ENCODE measurements around the gene BCOR.

The BCOR gene

GRCh38 chrX:40098264-40099054 lies 701 bp upstream of the BCOR start:
- DNase-seq (ENCODE audit: low spot score): no peak

DNA sequence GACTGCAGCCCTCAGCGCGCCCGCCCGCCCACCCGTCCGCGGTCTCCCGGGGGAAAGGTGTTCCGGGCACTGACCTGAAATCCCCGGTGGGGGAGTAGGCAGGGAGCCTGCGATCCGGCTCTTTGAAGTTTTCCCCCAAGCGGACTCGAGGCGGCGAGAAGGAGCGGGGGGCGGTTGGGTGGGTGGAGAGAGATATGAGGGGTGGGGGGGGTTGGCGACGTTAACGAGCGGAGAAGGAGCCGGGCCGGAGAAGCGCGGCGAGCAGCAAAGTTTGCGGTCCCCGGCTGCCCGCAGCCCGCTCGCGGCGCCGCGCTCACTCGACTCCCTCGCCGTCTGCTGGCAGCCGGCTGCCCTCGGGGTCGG lies 636 bp downstream of the BCOR start:
- peak; percentile 67 for DNase-seq (ENCODE audit: low spot score)

DNA sequence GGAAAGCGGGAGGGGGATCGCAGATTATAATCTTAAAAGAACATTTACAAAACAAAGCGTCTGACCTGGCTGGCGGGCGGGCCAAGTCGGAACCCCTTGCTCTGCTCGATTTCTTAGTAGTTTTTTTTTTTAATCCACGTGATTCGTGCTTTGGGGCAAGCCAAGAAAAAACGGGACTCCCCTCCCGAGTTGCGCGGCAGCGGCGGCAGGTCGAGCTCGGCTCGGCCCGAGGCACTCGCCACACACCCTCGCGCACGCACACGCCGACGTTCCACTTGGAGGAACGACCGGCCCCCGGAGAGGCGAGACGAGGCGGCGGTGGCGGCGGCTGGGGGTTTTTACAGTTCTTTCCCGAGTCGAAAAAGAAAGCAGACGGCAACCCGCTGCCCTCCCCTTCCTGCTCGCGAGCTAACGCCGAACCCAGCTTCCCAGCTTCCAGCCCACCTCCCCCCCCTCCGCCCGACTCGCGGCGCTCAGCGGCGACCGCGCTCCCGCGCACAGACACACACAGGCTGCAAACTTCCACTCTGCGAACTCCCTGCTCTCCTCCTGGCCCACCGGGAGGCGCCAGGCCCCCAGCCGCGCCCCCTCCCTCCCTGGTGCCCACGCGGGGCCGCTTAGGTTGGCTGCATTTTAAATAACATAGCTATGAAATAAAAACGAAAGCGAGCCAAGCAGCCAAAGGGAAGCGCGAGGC lies 1.2 kb downstream of the BCOR start:
- DNase-seq (ENCODE audit: low spot score): peak; percentile 69

DNA sequence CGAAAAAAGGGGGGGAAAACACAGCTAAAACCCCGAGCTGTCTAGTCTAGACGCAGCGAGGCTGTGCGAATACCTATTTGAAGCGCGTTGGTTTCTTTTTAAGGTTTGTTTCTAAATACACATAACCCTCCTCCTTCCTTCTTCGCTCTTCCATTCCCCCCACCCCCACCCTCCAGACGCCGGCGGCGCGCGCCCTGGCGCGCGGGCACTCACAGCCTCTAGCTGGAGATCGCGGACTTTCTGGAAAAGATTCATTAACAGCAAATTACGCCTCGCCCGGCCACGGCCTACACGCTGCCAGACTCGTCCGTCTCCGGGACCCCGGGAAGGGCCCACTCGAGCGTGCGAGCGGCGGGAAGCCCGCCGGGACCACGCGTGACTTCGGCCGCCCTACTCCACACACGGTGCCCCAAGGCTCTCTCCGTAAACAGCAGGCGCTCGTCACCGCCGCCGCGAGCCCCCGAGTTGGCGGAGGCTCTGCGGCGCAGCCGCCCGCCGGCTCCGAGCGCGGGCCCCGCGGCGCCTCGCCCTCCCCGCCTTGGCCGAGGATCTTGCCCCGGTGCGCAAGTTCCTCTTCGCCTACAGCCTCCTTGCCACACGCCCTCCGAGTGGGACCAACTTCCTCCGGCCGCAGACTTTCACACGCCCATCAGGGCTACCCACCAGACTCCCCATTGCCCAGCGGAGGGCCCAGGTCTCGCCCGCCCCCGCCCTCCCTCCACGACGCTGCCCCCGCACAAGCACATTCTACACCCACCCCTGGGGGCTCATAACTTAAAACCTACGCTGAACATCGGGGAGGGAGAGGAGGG lies 2.0 kb downstream of the BCOR start:
- no peak for DNase-seq (ENCODE audit: low spot score)

- no peak for DNase-seq (ENCODE audit: low spot score)
Measured at GRCh38 chrX:40094900-40095582, 2.7 kb downstream of the BCOR start.

DNA sequence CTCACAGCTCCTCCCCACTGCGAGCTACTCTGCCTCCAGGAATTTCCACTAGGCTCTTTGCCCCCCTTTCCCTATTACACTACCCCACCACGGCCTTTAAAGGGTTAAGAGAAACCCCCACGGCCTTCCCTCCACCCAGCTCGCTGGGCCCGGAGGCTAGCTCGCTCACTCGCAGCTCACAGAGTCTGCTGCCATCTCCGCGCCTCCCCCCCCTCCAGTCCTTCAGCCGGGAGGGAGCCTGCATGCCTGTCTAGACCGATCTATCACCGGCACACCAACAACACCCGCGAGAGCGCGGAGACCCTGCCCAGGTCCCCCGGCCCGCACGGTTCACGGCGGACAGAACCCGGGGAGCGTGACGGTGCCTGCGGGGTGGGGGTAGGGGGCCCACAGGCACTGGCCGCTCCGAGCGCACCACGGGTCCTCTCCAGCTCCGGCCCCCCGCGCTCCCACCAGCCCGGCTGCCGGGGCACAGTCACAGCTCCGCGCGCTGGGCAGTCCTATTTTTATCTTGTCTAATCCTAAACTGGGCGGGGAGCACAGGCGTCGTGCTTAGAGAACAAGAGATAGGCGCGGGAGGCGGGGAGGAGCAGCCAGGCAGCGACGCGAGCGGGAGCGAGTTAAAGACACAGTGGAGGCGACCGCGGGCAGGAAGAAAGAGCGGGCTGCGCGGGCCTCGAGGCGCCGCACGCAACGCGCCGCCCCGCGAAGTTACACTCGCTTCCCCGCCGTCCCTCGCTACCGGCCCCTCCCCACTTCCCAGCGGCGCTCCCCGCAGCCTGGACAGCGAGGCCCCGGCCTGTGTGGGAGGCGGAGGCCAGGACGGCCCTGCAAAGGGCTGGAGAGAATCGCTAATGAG lies 3.5 kb downstream of the BCOR start:
- no peak for DNase-seq (ENCODE audit: low spot score)

- DNase-seq (ENCODE audit: low spot score): no peak
Measured at GRCh38 chrX:40093586-40093985, 4.2 kb downstream of the BCOR start.

- no peak for DNase-seq (ENCODE audit: low spot score)
Measured at GRCh38 chrX:40092808-40093435, 4.8 kb downstream of the BCOR start.

DNA sequence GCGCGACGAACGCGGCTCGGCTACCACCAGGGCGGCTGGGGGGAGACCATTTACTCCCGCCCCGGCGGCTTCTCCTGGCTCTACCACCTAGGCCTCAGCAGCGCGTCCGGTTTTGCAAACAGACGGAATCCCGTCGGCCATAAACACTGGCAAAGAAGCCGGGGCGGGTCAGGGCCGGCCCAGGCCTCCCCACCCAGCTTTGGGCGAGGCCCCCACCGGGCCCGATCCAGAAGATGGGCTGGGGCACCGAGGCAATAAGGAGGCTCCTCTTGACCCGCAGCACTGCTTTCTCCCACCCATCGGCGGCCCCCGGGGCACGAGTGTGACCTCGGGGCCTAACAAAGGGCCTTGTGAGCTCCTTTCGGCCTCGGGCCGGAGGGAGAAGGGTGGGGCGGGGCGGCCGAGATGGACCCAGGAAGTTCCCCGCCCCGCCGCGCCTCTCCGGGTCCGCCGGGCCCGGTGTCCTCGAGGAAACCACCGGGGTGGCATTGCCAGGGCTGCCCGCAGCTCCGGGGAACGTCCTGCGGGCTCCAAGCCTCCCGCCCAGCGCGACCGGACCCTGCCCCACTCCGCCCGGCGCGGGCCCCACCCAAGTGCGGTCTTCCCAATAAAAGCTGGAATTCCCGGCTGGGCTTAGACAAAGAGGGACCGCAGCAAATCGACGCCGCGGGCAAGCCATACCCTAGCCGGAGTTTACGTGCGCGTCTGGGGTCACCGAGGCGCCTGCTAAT lies 5.9 kb downstream of the BCOR start:
- DNase-seq (ENCODE audit: low spot score): no peak

- no peak for DNase-seq (ENCODE audit: low spot score)
Measured at GRCh38 chrX:40090961-40091360, 6.8 kb downstream of the BCOR start.

DNA sequence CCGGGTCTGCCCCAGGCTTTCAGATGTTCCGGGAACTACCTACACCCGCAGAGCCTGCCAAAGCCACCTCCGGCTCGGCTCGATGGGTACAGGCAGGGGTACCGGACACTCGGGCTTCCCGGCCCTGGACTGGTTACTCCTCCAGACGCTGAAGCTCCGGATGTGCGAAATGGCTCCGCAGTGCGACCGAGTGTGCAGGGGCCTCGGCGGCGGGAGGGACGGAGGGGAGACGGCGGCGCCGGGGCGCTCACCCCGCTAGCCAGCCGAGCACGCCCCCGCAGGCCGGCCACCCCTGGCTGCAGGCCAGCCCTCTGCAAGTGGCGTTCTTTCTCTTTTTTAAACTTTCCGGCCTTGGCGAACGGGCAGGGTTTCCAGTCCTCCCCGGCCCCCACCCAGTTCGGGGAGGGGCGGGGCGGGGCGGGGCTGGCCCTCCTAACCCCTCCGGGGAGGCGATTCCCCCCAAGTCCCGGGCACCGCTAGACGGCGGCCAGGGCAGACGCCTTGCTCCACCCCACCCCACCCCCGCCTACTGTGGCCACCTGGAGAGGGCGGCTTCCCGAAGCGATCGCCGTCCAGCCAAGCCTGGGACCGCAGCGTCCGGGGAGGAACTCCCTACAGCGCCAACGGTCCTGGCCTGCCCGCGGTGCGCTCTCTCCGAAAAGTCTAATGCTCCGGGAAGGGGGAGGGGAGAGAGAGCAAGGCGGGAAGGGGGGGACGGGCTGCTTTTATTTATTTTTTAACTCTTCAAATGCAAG lies 7.5 kb downstream of the BCOR start:
- no peak for DNase-seq (ENCODE audit: low spot score)

GRCh38 chrX:40088803-40089540 lies 8.8 kb downstream of the BCOR start:
- DNase-seq (ENCODE audit: low spot score): no peak

- DNase-seq (ENCODE audit: low spot score): no peak
Measured at GRCh38 chrX:40088299-40088625, 9.5 kb downstream of the BCOR start.

- DNase-seq (ENCODE audit: low spot score): no peak
Measured at GRCh38 chrX:40087425-40088298, 10.1 kb downstream of the BCOR start.

DNA sequence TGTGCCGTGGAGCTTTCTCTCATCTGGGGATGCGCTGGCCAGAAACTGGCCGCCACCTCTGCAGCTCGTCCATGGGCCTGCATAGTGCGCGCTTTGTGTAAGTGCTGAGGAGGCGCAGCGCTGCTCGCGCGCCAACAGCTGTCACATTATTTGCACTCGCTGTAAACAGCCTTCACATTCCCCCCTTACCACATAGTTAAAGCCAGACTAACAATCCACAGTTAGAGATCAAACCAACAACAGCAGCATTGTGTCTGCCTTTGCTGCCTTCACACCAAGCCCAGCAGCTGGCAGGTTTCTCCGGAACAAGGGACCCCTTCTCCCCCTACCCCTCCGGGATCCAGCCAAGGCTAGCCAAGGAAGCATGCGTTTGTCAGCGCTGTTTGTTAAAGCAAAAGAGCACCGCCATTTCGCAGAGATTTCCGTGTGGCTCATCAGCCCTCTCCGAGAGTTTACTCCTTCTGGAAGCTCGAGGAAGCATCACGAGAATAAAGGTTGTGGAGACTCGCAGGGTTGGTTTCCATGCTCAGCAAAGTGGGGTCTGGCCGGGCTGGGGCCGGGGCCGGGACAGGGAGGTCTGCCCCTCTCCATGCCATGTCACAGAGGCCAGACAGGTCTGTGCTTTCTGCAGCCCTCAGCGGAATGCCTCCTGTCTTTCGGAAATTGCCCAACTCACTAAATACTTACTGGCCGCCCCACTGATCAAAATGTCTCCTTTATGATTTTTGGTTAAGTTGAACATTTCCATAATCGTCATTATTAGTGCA lies 11.0 kb downstream of the BCOR start:
- DNase-seq (ENCODE audit: low spot score): peak; percentile 68

- DNase-seq (ENCODE audit: low spot score): no peak
Measured at GRCh38 chrX:40085714-40086113, 12.0 kb downstream of the BCOR start.

GRCh38 chrX:40085102-40085551 lies 12.6 kb downstream of the BCOR start:
- DNase-seq (ENCODE audit: low spot score): no peak

Data from left forelimb (tissue), 1 donor.